SK-N-SH (cell line): ENCODE data around the gene RHOU. TPM values are rescaled to one million over a fixed set of nuclear protein-coding genes. Genes with fewer than 3 reads are reported as not detected.

Experiments
- CTCF ChIA-PET: fragments of 300-600, 350-600 bp; formaldehyde crosslinking; extraction: SDS; loops from one replicate; lab custom pipeline; 2021; lab: Yijun Ruan, JAX
- POLR2A ChIA-PET: fragments of 350-600 bp; sonication (Branson Sonifier 250); formaldehyde crosslinking; extraction: SDS; loops from one replicate; lab custom pipeline; 2020; ENCODE audit warnings: antibody characterized with exemption, inconsistent platforms; lab: Yijun Ruan, JAX
- DNase-seq: peaks from one replicate; pipeline ENCODE4 v3.0.0; 2012
- H2AFZ ChIP-seq: fragments of 200-600 bp; sonication (generic); 2 replicates; pipeline ENCODE4 v1.8.1; 2016; ENCODE audit warnings: antibody characterized with exemption, mild to moderate bottlenecking, low read depth
- H3F3A ChIP-seq: fragments of 200-600 bp; sonication (generic); replicated peaks from 2 replicates; pipeline ENCODE3; 2016; ENCODE audit warnings: antibody characterized with exemption, mild to moderate bottlenecking; ENCODE audit not compliant: insufficient read depth
- H3K27ac ChIP-seq, 2 experiments: fragments of 200-500 bp in 1 of 2; fragments of 200-600 bp in 1 of 2; sonication (Bioruptor generic) in 1 of 2; sonication (generic), shearing (Covaris generic) in 1 of 2; 2 replicates each; pipeline versions ENCODE4 v1.5.1 to v1.6.1; 2014 to 2016; ENCODE audit warnings: low read depth in 2 of 2, inconsistent platforms in 1 of 2, low read length in 1 of 2, mild to moderate bottlenecking in 1 of 2, mixed read lengths in 1 of 2
- H3K27me3 ChIP-seq: fragments of 200-600 bp; sonication (generic), shearing (Covaris generic); 2 replicates; pipeline ENCODE4 v1.6.1; 2016; ENCODE audit warnings: mixed run types; ENCODE audit not compliant: insufficient read depth
- H3K36me3 ChIP-seq, 2 experiments: fragments of 200-500 bp in 1 of 2; fragments of 200-600 bp in 1 of 2; sonication (Bioruptor generic) in 1 of 2; sonication (generic) in 1 of 2; replicated peaks in 1 of 2; 2 replicates each; pipeline versions ENCODE3 to v1.5.1; 2014 to 2016; ENCODE audit warnings: low read length in 1 of 2, mild to moderate bottlenecking in 1 of 2; ENCODE audit not compliant: insufficient read depth in 2 of 2, control insufficient read depth in 1 of 2
- H3K4me1 ChIP-seq, 2 experiments: fragments of 200-500 bp in 1 of 2; fragments of 200-600 bp in 1 of 2; sonication (Bioruptor generic) in 1 of 2; sonication (generic), shearing (Covaris generic) in 1 of 2; 2 replicates each; pipeline versions ENCODE4 v1.5.1 to v1.6.1; 2014 to 2016; ENCODE audit warnings: low read depth in 1 of 2, low read length in 1 of 2, mixed run types in 1 of 2; ENCODE audit not compliant: insufficient read depth in 2 of 2, control insufficient read depth in 1 of 2
- H3K4me2 ChIP-seq: fragments of 200-600 bp; sonication (generic), shearing (Covaris generic); 2 replicates; pipeline ENCODE4 v1.6.1; 2017; ENCODE audit warnings: mixed run types
- H3K4me3 ChIP-seq, 2 experiments: fragments of 200-500 bp in 1 of 2; fragments of 200-600 bp in 1 of 2; sonication (Bioruptor generic) in 1 of 2; sonication (generic), shearing (Covaris generic) in 1 of 2; 2 replicates each; pipeline versions ENCODE4 v1.5.1 to v1.8.1; 2014 to 2016; ENCODE audit warnings: low read depth in 2 of 2, inconsistent platforms in 1 of 2, low read length in 1 of 2, mild to moderate bottlenecking in 1 of 2, mixed read lengths in 1 of 2, moderate library complexity in 1 of 2
- H3K79me2 ChIP-seq: fragments of 200-600 bp; sonication (generic); 2 replicates; pipeline ENCODE4 v1.8.1; 2017; ENCODE audit warnings: mild to moderate bottlenecking; ENCODE audit not compliant: insufficient read depth
- H3K9ac ChIP-seq: fragments of 200-600 bp; sonication (generic); 2 replicates; pipeline ENCODE4 v1.6.1; 2017; ENCODE audit warnings: mixed run types
- H3K9me2 ChIP-seq: fragments of 200-600 bp; sonication (generic); 2 replicates; pipeline ENCODE4 v1.6.1; 2017; ENCODE audit warnings: mixed run types
- H3K9me3 ChIP-seq: fragments of 200-600 bp; sonication (generic); 2 replicates; pipeline ENCODE4 v1.6.1; 2017; ENCODE audit warnings: mixed run types, mild to moderate bottlenecking, moderate library complexity
- H4K20me1 ChIP-seq: fragments of 200-600 bp; sonication (generic); 2 replicates; pipeline ENCODE4 v1.6.1; 2017; ENCODE audit warnings: mild to moderate bottlenecking, mixed run types; ENCODE audit not compliant: insufficient read depth
- CTCF ChIP-seq: fragments of 200-600 bp; sonication (generic); IDR thresholded peaks from 2 replicates; pipeline ENCODE4 v1.6.1; 2017; ENCODE audit warnings: antibody characterized with exemption, mild to moderate bottlenecking, moderate library complexity
- ELF1 ChIP-seq: IDR thresholded peaks from 2 replicates; pipeline ENCODE4 v1.4.0; 2012
- EP300 ChIP-seq, 2 experiments: IDR thresholded peaks; 2 replicates each; pipeline versions ENCODE4 v1.4.0 to v1.6.1; 2012; ENCODE audit warnings: borderline replicate concordance in 1 of 2, low read depth in 1 of 2, low read length in 1 of 2
- EZH2phosphoT487 ChIP-seq: fragments of 200-600 bp; sonication (generic); IDR thresholded peaks from 2 replicates; pipeline ENCODE4 v1.6.1; 2017; ENCODE audit warnings: low read depth, mixed run types, mild to moderate bottlenecking, antibody characterized with exemption, moderate library complexity, borderline replicate concordance
- FOXJ3 ChIP-seq: sonication (generic); formaldehyde crosslinking; IDR thresholded peaks from 2 replicates; pipeline ENCODE4 v1.5.1; 2020; ENCODE audit warnings: mild to moderate bottlenecking, missing genetic modification reagents
- FOXM1 ChIP-seq: IDR thresholded peaks from 2 replicates; pipeline ENCODE4 v1.4.0; 2012; ENCODE audit warnings: low read depth, mild to moderate bottlenecking
- GATA2 ChIP-seq: sonication (generic); formaldehyde crosslinking; IDR thresholded peaks from 2 replicates; pipeline ENCODE4 v1.5.0; 2020; ENCODE audit warnings: mild to moderate bottlenecking, missing genetic modification reagents
- IRF3 ChIP-seq: fragments of 150-350 bp; IDR thresholded peaks from 2 replicates; pipeline ENCODE4 v1.6.1; 2016; ENCODE audit warnings: mild to moderate bottlenecking, low read depth, low read length
- MAX ChIP-seq: IDR thresholded peaks from 2 replicates; pipeline ENCODE4 v1.4.0; 2012; ENCODE audit warnings: low read depth
- MEF2A ChIP-seq: IDR thresholded peaks from 2 replicates; pipeline ENCODE4 v1.4.0; 2012; ENCODE audit warnings: low read depth, borderline replicate concordance
- REST ChIP-seq: IDR thresholded peaks from 2 replicates; pipeline ENCODE4 v1.6.1; 2012; ENCODE audit warnings: mild to moderate bottlenecking, low read depth, low read length, moderate library complexity
- SMC3 ChIP-seq: IDR thresholded peaks from 2 replicates; pipeline ENCODE4 v1.6.1; 2012; ENCODE audit warnings: low read depth, low read length, improper control_type of control experiment
- TAF1 ChIP-seq: IDR thresholded peaks from 2 replicates; pipeline ENCODE4 v1.6.1; 2012; ENCODE audit warnings: low read depth, mild to moderate bottlenecking, low read length, moderate library complexity, borderline replicate concordance
- TCF12 ChIP-seq: IDR thresholded peaks from 2 replicates; pipeline ENCODE4 v1.4.0; 2012
- TEAD4 ChIP-seq: IDR thresholded peaks from 2 replicates; pipeline ENCODE4 v1.4.0; 2012; ENCODE audit warnings: mild to moderate bottlenecking, borderline replicate concordance; ENCODE audit not compliant: insufficient read depth
- USF2 ChIP-seq: fragments of 150-350 bp; IDR thresholded peaks from 2 replicates; pipeline ENCODE4 v1.6.1; 2017; ENCODE audit warnings: antibody characterized with exemption, low read length, low read depth, borderline replicate concordance
- YY1 ChIP-seq: IDR thresholded peaks from 2 replicates; pipeline ENCODE4 v1.4.0; 2012; ENCODE audit warnings: low read depth, mild to moderate bottlenecking
- WGBS: methylation state at CpG from one replicate; pipeline ENCODE4 v1.1.6; 2017; ENCODE audit warnings: low lambda C conversion rate; 5-methylcytosine and 5-hydroxymethylcytosine counted together
- polyA plus RNA-seq, 3 experiments: library from polyadenylated mRNA; depleted of rRNA; stranded (reverse); fragments of >200 nt; gene quantifications; 2 replicates each; pipeline ENCODE4 v1.2.3, GENCODE V29; 2012

The RHOU gene
- polyA plus RNA-seq, 1 of the 3 experiments (the other 2 are of a cell fraction): 0.36 TPM

GRCh38 chr1:228747301-228747935 is 12.1 kb downstream of the RHOU start:
- Histone ChIP-seq H3K9me3 (no peaks in the 10 kb centered on the region), H3K4me2 (no peak overlapping the region), H4K20me1 (no peaks in the 10 kb centered on the region), H3K4me3 (no peak overlapping the region), H3F3A (no peaks in the 10 kb centered on the region), H3K27me3 (no peaks in the 10 kb centered on the region; the same call in 1 of the 2 replicates), H3K9me2 (no peaks in the 10 kb centered on the region), H3K36me3 (peaks cover 0 to 12% of the 10 kb centered on the region in 2 experiments), H3K9ac (no peak overlapping the region), H2AFZ (no peak overlapping the region), H3K4me1 (peaks cover 0 to 5% of the 10 kb centered on the region in 2 experiments; a peak in 1 of 4 replicates), H3K79me2 (no peaks in the 10 kb centered on the region), H3K27ac (no peak overlapping the region)
- TF ChIP-seq FOXM1 (no peak), MAX (no peak), EZH2phosphoT487 (no peak), TAF1 (no peak), SMC3 (no peak), TEAD4 (no peak), CTCF (no peak), FOXJ3 (no peak), GATA2 (no peak)
- 71% methylated on average over 3 of the region's 3 CpGs for WGBS
- POLR2A ChIA-PET: interaction anchor here (0.8 kb wide), 1 partner anchor 400 kb away, joined by 3 read pairs; no protein-coding TSS in a partner anchor
- CTCF ChIA-PET: interaction anchor here (0.8 kb wide), 1 partner anchor 73 kb away, joined by 3 read pairs; no protein-coding TSS in a partner anchor
- DNase-seq: no peak

GRCh38 chr1:228748029-228748428 is 12.8 kb downstream of the RHOU start:
- ChIA-PET POLR2A (interaction anchor here (0.8 kb wide), 1 partner anchor 400 kb away, joined by 3 read pairs; no protein-coding TSS in a partner anchor), CTCF (interaction anchor here (0.8 kb wide), 1 partner anchor 72 kb away, joined by 3 read pairs; no protein-coding TSS in a partner anchor)
- Histone ChIP-seq H3K9ac (no peak overlapping the region), H2AFZ (no peak overlapping the region), H3K79me2 (no peaks in the 10 kb centered on the region), H3K36me3 (peaks cover 0 to 12% of the 10 kb centered on the region in 2 experiments), H3K4me2 (no peak overlapping the region), H3K9me2 (no peaks in the 10 kb centered on the region), H3K27ac (no peak overlapping the region), H3K9me3 (no peaks in the 10 kb centered on the region), H3F3A (no peaks in the 10 kb centered on the region), H3K27me3 (no peaks in the 10 kb centered on the region; the same call in 1 of the 2 replicates), H3K4me1 (peaks cover 0 to 5% of the 10 kb centered on the region in 2 experiments; a peak in 1 of 4 replicates), H3K4me3 (no peak overlapping the region), H4K20me1 (no peaks in the 10 kb centered on the region)
- WGBS: 98% methylated on average over 2 of the region's 2 CpGs
- no peak for DNase-seq
- no peak for TF ChIP-seq SMC3
- TF ChIP-seq EP300 (IDR thresholded peaks at IDR 0.05; ENCODE audit: borderline replicate concordance in 1 of 2, low read depth in 1 of 2, low read length in 1 of 2): no peak
- TF ChIP-seq TCF12: no peak
- no peak for TF ChIP-seq IRF3
- no peak for TF ChIP-seq ELF1
- TF ChIP-seq MEF2A: no peak
- TF ChIP-seq YY1: no peak
- no peak for TF ChIP-seq TEAD4
- TF ChIP-seq MAX: no peak
- TF ChIP-seq REST: no peak
- TF ChIP-seq USF2: no peak
